ENCODE measurements around the gene TP53TG3D. TPM values are rescaled to one million over a fixed set of nuclear protein-coding genes. Genes with fewer than 3 reads are reported as not detected.
"Not testable (repeated sequence)": the region's sequence is repeated elsewhere in the genome, so short reads cannot be mapped to it uniquely, and the experiment has no call there.

Gene TP53TG3D, protein sequence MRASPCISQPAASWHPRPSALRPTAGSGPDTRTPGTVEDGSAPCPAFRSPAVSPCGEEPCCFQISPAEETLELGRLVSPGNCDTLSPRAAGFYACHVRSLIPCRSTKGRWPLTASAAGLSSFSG
- total RNA-seq (2014; rRNA removed; shearing (Covaris generic)) (not detected in 2 replicates), polyA plus RNA-seq (2016; fragmentation: Nextera tagmentation; extraction: Ambion mirVana) (not detected in 2 replicates)
- long read RNA-seq, result 0 reads

DNA sequence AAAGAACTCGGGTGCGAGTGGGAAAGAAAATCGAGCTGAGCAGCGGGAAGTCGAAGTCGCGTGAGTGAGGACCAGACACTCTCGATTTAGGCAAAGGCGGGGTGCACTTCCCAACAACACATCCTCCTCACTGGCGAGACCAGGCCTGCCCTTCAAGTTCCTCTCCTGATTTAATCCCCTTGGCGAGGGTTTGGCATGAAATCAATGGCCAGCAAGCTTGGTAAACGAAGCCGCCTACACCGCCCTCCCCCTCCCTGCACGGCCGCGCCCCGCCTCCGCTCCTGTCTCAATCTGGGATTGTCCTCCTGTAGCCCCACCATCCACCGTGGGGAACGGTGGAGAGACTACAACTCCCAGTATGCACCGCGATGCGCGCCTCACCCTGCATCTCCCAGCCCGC lies at the start of gene TP53TG3D:
TSS of gene TP53TG3D (plus strand) at position 301 of the 400 bp plus-strand sequence. CDS start at position 369, 68 bp downstream.
- H3K36me3 Mint-ChIP-seq (ENCODE audit: low read depth); H3K4me3 ChIP-seq; ATAC-seq; H3K79me2 ChIP-seq (replicated peaks; ENCODE audit: insufficient read depth); H3K9me2 ChIP-seq (ENCODE audit: insufficient read depth); H4K20me1 ChIP-seq (replicated peaks; ENCODE audit: insufficient read depth); DNase-seq (ENCODE audit: low spot score); H2AFZ ChIP-seq; H3K9me3 Mint-ChIP-seq; H3K36me3 ChIP-seq (ENCODE audit: insufficient read depth); H3K4me1 Mint-ChIP-seq; H3K4me3 Mint-ChIP-seq; H3K4me2 ChIP-seq; H3K4me1 ChIP-seq (ENCODE audit: insufficient read depth); H3K27ac ChIP-seq (ENCODE audit: low read depth); H3K27ac Mint-ChIP-seq; H3K27me3 Mint-ChIP-seq (ENCODE audit: insufficient read depth, low read depth, poor library complexity); H3K27me3 ChIP-seq (ENCODE audit: insufficient read depth); H3F3A ChIP-seq (replicated peaks; ENCODE audit: low read depth): not testable (repeated sequence)

DNA sequence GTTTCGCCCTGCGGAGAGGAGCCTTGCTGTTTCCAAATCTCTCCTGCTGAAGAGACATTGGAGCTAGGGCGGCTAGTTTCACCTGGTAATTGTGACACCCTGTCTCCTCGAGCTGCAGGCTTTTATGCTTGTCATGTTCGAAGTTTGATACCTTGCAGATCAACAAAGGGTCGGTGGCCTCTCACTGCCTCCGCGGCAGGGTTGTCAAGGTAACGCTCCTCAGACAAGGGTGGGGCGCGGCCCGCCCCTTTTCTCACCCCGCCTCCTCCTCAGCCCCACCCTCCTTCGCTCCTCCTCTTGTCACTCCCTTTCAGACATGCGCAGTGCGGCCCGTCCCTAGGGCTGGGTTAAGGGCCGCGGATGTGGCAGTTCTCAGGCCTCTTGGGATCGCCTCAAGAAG lies 421 bp downstream of the TP53TG3D start:
- H3K4me2 ChIP-seq; H3K4me1 ChIP-seq (ENCODE audit: insufficient read depth); DNase-seq (ENCODE audit: low spot score); ATAC-seq; H3K9me3 Mint-ChIP-seq; H4K20me1 ChIP-seq (replicated peaks; ENCODE audit: insufficient read depth); H3F3A ChIP-seq (replicated peaks; ENCODE audit: low read depth); H2AFZ ChIP-seq; H3K36me3 Mint-ChIP-seq (ENCODE audit: low read depth); H3K79me2 ChIP-seq (replicated peaks; ENCODE audit: insufficient read depth); H3K4me3 ChIP-seq; H3K4me3 Mint-ChIP-seq; H3K9me2 ChIP-seq (ENCODE audit: insufficient read depth); H3K27me3 ChIP-seq (ENCODE audit: insufficient read depth); H3K36me3 ChIP-seq (ENCODE audit: insufficient read depth); H3K27me3 Mint-ChIP-seq (ENCODE audit: insufficient read depth, low read depth, poor library complexity); H3K27ac ChIP-seq (ENCODE audit: low read depth); H3K4me1 Mint-ChIP-seq; H3K27ac Mint-ChIP-seq: not testable (repeated sequence)

DNA sequence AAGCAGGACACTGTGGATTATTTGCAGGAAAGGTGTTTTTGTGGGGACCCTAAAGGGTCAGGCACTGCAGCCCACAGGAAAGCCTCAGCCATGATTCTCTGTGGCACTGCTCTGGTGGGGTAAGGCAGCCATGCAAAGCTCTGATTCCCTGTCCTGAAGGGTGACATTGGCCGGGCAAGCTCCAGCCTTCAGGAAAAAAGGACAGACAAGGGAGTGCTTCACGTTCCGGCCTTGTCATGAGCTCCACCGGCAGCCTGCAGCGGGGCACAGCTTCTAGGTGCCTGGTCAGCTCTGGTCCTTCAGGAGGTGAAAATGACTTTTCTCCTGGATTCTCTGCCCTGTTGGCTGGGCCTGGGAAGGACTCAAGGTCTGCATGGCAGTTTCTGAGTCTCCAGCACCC lies 8.4 kb downstream of the TP53TG3D start:
- H3K4me3 Mint-ChIP-seq; H3K27me3 Mint-ChIP-seq (ENCODE audit: insufficient read depth, low read depth, poor library complexity): not testable (repeated sequence)

DNA sequence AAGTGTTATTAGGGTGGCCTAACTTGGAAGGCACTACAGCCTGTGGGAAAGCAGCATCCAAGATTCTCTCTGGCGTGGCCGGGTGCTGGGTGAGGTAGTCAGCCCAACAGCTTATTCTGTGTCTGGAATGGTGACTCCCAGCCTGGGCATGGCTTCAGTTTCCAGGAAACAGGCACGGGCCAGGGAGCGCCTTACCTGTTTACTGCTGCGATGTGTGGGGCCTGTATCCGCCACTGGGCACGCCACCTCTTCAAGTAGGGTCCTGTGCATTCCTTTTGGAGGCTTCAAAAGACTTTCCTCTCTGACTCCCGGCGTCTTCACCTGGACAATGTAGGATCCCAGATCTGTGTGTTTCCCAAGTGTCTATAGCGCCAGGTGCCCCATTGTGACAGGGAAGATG lies 10.5 kb downstream of the TP53TG3D start:
- H3K79me2 ChIP-seq (replicated peaks; ENCODE audit: insufficient read depth); H3K27ac ChIP-seq (ENCODE audit: low read depth); H3K27me3 Mint-ChIP-seq (ENCODE audit: insufficient read depth, low read depth, poor library complexity); H3K36me3 Mint-ChIP-seq (ENCODE audit: low read depth); H3K36me3 ChIP-seq (ENCODE audit: insufficient read depth); H3K27me3 ChIP-seq (ENCODE audit: insufficient read depth); H3K4me1 ChIP-seq (ENCODE audit: insufficient read depth); H2AFZ ChIP-seq; H3K4me1 Mint-ChIP-seq; H3K27ac Mint-ChIP-seq; H3F3A ChIP-seq (replicated peaks; ENCODE audit: low read depth); H3K4me3 ChIP-seq; DNase-seq (ENCODE audit: low spot score); H3K4me2 ChIP-seq; H4K20me1 ChIP-seq (replicated peaks; ENCODE audit: insufficient read depth); H3K9me2 ChIP-seq (ENCODE audit: insufficient read depth); H3K4me3 Mint-ChIP-seq; ATAC-seq: not testable (repeated sequence)
- H3K9me3 Mint-ChIP-seq, result peaks cover 11% of the 10 kb centered on the region

More for the DNA sequence above, 8.4 kb downstream of the TP53TG3D start:
- H3K4me1 ChIP-seq (ENCODE audit: insufficient read depth); H3K27ac Mint-ChIP-seq; DNase-seq (ENCODE audit: low spot score); H3K36me3 ChIP-seq (ENCODE audit: insufficient read depth); H3F3A ChIP-seq (replicated peaks; ENCODE audit: low read depth); H3K4me3 ChIP-seq; H3K9me2 ChIP-seq (ENCODE audit: insufficient read depth); H4K20me1 ChIP-seq (replicated peaks; ENCODE audit: insufficient read depth); H3K79me2 ChIP-seq (replicated peaks; ENCODE audit: insufficient read depth); H3K4me1 Mint-ChIP-seq; H3K27me3 ChIP-seq (ENCODE audit: insufficient read depth); H3K4me2 ChIP-seq; ATAC-seq; H2AFZ ChIP-seq; H3K27ac ChIP-seq (ENCODE audit: low read depth); H3K36me3 Mint-ChIP-seq (ENCODE audit: low read depth): not testable (repeated sequence)
- peaks cover 11% of the 10 kb centered on the region for H3K9me3 Mint-ChIP-seq

DNA sequence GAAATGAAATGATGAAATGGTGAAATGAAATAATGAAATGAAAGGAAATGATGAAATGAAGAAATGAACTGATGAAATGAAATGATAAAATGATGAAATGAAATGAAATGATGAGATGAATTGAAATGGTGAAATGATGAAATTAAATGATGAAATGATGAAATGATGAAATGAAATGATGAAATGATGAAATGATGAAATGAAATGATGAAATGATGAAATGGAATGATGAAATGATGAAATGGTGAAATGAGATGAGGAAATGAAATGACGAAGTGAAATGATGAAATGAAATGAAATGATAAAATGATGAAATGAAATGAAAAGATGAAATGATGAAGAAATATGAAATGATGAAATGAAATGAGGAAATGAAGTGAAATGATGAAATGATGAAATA lies 28.8 kb downstream of the TP53TG3D start:
- ATAC-seq; H3K79me2 ChIP-seq (replicated peaks; ENCODE audit: insufficient read depth); H3K4me3 Mint-ChIP-seq; H3K36me3 Mint-ChIP-seq (ENCODE audit: low read depth); H3K4me3 ChIP-seq; H3K36me3 ChIP-seq (ENCODE audit: insufficient read depth); H3K27me3 ChIP-seq (ENCODE audit: insufficient read depth); H3K9me2 ChIP-seq (ENCODE audit: insufficient read depth); H3K9me3 Mint-ChIP-seq; H3K27me3 Mint-ChIP-seq (ENCODE audit: insufficient read depth, low read depth, poor library complexity); H3F3A ChIP-seq (replicated peaks; ENCODE audit: low read depth); H3K27ac Mint-ChIP-seq; H4K20me1 ChIP-seq (replicated peaks; ENCODE audit: insufficient read depth); H3K4me1 Mint-ChIP-seq; H3K27ac ChIP-seq (ENCODE audit: low read depth); DNase-seq (ENCODE audit: low spot score); H2AFZ ChIP-seq; H3K4me2 ChIP-seq; H3K4me1 ChIP-seq (ENCODE audit: insufficient read depth): not testable (repeated sequence)

DNA sequence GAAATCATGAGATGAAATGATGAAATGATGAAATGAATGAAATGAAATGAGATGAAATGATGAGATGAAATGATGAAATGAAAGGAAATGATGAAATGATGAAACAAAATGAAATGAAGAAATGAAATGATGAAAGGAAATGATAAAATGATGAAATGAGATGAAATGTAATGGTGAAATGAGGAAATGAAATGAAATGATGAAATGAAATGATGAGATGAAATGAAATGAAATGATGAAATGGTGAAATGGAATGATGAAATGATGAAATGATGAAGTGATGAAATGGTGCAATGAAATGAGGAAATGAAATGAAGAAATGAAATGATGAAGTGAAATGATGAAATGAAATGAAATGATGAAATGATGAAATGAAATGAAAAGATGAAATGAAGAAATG lies 29.9 kb downstream of the TP53TG3D start:
- not testable (repeated sequence) for H3K36me3 ChIP-seq (ENCODE audit: insufficient read depth); H3K4me3 Mint-ChIP-seq; H3K27ac Mint-ChIP-seq; H3K4me2 ChIP-seq; H4K20me1 ChIP-seq (replicated peaks; ENCODE audit: insufficient read depth); H3K9me3 Mint-ChIP-seq; H3K27me3 ChIP-seq (ENCODE audit: insufficient read depth); H3K4me3 ChIP-seq; H3K4me1 Mint-ChIP-seq; H3K27me3 Mint-ChIP-seq (ENCODE audit: insufficient read depth, low read depth, poor library complexity); H3K79me2 ChIP-seq (replicated peaks; ENCODE audit: insufficient read depth); H3K4me1 ChIP-seq (ENCODE audit: insufficient read depth); ATAC-seq; H2AFZ ChIP-seq; DNase-seq (ENCODE audit: low spot score); H3K27ac ChIP-seq (ENCODE audit: low read depth); H3F3A ChIP-seq (replicated peaks; ENCODE audit: low read depth); H3K36me3 Mint-ChIP-seq (ENCODE audit: low read depth); H3K9me2 ChIP-seq (ENCODE audit: insufficient read depth)

All from GM23338 (cell line).